Suppressor macrophage (primary cell): ENCODE results near the gene CYP27B1.
"Not testable (repeated sequence)": the region's sequence is repeated elsewhere in the genome, so short reads cannot be mapped to it uniquely, and the experiment has no call there.

Experiments used
- DNase-seq, 4 experiments: peaks; one replicate each; pipeline ENCODE4 v3.0.0-alpha.2; 2020 to 2022

Gene CYP27B1

DNA sequence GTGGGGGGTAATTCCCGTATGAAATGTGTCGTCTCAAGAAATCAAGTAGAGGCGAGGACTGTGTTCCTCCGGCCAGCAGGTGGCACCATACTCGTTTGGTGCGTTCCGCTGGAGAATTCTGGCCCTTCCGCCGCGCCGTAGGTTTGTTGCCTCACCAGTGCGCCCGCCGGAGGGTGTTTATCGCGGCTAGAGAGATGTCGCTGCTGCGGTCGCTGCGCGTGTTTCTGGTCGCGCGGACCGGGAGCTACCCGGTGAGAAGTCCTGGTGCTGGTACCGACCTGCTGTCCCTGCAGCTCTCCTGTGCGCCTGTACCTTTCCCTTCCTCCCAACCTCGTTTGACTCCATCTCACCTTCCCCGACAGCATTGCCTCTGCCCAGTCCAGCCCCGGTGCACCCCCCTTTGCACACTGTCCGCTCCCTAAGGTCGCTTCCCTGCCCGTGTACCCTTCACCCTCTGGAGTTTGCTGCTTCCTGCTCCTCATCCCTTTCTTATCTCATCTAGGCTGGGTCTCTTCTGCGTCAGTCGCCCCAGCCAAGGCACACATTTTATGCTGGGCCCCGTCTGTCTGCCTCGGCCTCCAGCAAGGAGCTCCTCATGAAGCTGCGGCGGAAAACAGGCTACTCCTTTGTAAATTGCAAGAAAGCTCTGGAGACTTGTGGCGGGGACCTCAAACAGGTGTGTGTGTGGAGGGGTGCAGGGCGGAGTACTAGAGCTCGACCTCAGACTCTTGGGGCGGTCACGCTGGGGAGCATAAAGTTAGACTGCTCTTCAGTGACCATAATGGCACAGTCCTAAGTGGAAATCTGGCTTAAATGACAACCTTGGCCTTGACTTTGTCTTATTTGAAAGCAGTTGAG, 16.0 kb upstream of the CYP27B1 start, which contains the start of gene TSFM:
Gene TSFM, plus strand, starts transcription at position 180 of the 858 bp plus-strand sequence. Its CDS starts 15 bp downstream, at position 195.
- DNase-seq = peak; percentile 97 to 99 (median 98)

GRCh38 chr12:57782243-57782607, 15.3 kb upstream of the CYP27B1 start:
- DNase-seq = no peak

DNA sequence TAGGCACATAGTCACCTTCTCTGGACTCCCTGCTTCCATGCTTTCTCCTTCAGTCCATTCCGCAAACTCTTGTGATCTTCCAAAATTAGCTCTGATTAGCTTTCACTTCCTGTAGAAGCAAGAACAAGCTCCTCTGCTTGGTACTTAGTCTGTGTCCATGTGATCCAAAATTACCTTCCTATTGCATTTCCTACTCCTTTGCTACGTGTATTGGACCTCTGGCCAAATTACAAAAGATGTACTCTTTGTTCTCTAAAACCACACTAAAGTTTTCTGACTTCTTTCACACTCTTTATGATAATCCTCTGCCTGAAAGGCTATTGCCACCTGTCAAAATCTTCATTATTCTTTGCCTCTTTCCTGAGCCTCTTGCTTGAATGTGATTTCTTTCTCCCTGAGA, 14.9 kb upstream of the CYP27B1 start:
- DNase-seq = peak in 2 of 4 experiments; percentile 17 to 36

DNA sequence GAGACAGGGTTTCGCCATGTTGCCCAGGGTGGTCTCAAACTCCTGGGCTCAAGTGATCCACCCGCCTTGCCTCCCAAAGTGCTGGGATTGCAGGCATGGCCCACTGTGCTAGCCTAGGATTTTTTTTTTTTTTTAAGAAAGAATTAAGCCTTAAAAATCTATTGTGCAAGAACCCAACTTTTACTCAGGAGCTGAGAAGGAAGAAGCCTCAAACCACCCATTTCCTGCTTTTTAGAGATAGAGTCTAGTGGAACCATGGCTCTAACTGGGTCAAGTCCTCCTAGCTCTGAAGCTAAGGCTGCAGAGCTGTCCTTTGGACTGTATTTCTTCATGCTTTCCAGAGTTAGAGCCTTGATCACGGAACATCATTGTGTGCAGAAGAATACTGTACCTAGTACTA, 14.4 kb upstream of the CYP27B1 start:
- DNase-seq = peak in 3 of 4 experiments; percentile 51 to 78 (median 66)

GRCh38 chr12:57780284-57780897, 13.5 kb upstream of the CYP27B1 start:
- DNase-seq = no peak

- DNase-seq = no peak
These were observed 12.9 kb upstream of the CYP27B1 start for GRCh38 chr12:57779736-57780135.

GRCh38 chr12:57777911-57778310, 11.0 kb upstream of the CYP27B1 start:
- no peak for DNase-seq

- DNase-seq = no peak
These were observed 10.5 kb upstream of the CYP27B1 start for GRCh38 chr12:57777367-57777766.

- DNase-seq = no peak
These were observed 9.3 kb upstream of the CYP27B1 start for GRCh38 chr12:57776247-57776587.

GRCh38 chr12:57775563-57776246, 8.8 kb upstream of the CYP27B1 start:
- DNase-seq = peak; percentile 63 to 87 (median 80)

GRCh38 chr12:57775044-57775443, 8.2 kb upstream of the CYP27B1 start:
- no peak for DNase-seq

DNA sequence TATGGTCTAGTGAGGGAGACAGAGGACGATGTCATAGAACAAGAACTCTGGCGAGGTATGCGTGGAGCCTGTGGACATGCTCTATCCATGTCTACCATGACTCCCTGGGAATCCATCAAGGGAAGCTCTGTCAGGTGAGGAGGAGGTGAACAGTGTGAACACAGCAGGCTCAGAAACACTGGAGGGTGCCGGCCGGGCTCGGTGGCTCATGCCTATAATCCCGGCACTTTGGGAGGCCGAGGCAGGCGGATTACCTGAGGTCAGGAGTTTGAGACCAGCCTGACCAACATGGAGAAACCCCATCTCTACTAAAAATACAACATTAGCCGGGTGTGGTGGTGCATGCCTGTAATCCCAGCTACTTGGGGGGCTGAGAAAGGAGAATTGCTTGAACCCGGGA, 7.8 kb upstream of the CYP27B1 start:
- DNase-seq = not testable (repeated sequence)

GRCh38 chr12:57772429-57773322, 5.8 kb upstream of the CYP27B1 start, which contains the start of gene EEF1AKMT3:
Gene EEF1AKMT3 (plus strand): TSS chr12:57772614. CDS start chr12:57772725, 111 bp downstream.
- peak; percentile 55 to 77 (median 68) for DNase-seq

DNA sequence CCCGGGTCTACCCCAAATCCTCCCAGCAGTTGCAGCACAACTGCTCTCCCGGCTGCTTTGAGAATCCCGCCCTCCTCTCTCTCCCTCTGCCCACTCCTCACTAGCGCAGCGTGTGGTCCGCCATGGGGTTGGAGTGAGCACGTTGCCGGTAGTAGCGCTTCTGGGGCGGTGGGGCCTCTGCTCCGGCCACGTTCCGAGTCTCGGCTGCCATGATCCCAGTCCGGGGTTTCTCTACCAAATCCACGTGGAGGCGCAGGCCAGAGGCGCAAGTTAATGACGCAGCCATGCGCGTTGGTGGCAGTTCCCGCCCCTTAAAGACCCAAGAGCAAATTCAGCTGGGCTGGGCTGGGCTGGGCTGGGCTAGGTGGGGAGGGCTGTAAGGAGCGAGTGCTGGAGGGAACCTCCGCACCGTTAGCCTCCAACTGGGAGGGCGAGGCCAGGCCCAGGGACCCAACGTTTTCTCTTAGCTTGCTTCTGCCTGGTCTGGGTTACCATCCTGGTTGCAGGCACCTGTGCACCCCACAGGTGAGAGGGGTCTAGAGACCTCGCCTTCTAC, 5.1 kb upstream of the CYP27B1 start, which contains the start of gene METTL1:
Gene METTL1, minus strand, starts transcription at position 233 of the 556 bp plus-strand sequence. Its CDS starts 22 bp downstream, at position 211.
- DNase-seq = peak; percentile 96 to 97 (median 96)

GRCh38 chr12:57771236-57771872, 4.5 kb upstream of the CYP27B1 start:
- DNase-seq = peak; percentile 91 to 96 (median 94)

DNA sequence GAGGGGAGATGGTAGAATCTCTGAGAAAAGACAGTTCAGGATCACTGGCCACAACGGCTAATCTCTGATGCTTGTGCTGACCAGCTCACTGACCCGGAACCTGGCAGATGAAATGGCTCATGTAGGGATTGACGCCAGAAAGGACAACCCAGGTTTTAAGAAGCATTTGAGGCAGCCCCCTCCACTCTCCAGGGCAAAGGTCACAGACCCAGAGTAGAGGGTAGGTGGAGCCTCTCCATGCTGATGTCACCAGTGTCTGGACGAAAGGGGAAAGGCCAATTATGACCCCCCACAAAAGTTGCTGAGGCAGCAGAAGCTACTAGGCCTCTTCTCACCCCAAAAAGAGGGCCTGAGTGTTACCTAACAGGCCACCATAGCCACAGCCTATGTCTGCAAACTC, 3.9 kb upstream of the CYP27B1 start:
- DNase-seq = peak in 2 of 4 experiments; percentile 47 to 49

- no peak for DNase-seq
These were observed 2.7 kb upstream of the CYP27B1 start for GRCh38 chr12:57769594-57769993.

GRCh38 chr12:57767876-57768275, 998 bp upstream of the CYP27B1 start:
- DNase-seq = no peak

DNA sequence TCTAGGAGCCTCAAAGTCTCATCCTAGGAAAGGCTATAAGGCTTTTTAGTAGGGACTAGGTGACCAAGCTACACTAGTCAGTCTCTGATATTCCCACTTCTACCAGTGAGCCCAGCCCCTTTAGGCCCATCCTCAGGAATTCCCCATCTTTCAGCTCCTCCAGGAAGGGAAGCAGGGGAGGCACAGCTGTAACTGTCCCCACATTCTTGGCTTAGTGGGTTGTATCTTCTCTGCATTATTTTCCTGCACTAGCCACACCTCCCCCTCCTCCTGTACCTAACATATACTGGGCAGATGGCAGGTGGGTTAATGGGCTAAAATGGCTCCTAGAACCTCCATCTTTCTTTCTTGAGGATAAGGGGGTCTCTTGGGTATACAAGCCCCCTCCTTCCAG, 424 bp upstream of the CYP27B1 start:
- no peak for DNase-seq

DNA sequence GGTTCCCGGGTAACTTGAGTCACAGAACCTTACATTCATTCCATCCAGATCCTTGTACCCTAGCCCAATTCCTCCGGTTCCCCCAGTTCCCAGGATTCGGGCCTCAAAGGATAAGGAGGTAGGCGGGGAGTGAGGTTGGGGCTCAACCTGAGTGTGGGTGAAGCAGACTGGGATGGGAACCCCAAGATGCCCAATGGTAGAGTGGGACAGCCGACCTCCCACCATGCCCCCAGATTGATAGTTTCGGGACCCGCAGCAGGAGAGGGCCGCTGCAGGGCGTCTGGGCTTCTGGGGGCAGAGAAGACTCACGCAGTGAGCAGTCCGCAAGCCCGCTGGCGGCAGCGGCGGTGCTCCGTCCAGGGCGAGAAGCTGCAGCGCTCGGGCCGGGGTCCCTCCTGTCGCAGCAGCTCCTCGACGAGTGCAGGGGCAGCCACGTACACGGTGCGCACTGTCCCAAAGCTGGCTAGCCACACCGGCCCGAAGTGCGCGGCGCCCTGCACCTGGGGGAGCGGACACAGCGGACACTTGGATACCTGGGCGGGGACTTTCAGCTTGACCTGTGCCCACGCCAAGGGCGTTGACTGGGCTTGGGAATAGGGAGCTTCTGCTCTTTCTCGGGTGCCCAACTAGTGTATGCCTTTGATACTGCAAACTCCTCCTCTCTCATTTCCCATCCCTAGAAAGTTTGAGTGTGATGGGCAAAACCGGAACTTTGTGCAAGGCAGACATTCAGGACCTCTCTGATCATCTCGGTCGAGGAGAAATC, 997 bp downstream of the CYP27B1 start:
- peak in 3 of 4 experiments; percentile 38 to 45 (median 39) for DNase-seq
